Measurements from ENCODE around the gene SLC15A1. TPM values are rescaled to one million over a fixed set of nuclear protein-coding genes. Genes with fewer than 3 reads are reported as not detected.

Gene SLC15A1
- total RNA-seq, 2 donors from 2014 or later: 0.34 to 1.3 TPM

- no peak for DNase-seq (ENCODE audit: low spot score)
- WGBS: 46% methylated on average over 4 of the region's 4 CpGs
- Histone ChIP-seq H3K4me3 (no peak overlapping the region), H3K9me3 (no peaks in the 10 kb centered on the region), H3K27ac (no peak overlapping the region), H3K4me1 (replicated peaks) (no peaks in the 10 kb centered on the region), H3K27me3 (replicated peaks; ENCODE audit: insufficient read depth) (no peaks in the 10 kb centered on the region), H3K36me3 (no peaks in the 10 kb centered on the region)
- intact Hi-C loops (cut with DNase I): no loop called here
- TF ChIP-seq POLR2A (IDR thresholded peaks at IDR 0.05) (no peak), CTCF (IDR thresholded peaks at IDR 0.05) (no peak)
Observed at GRCh38 chr13:98697791-98698190, 54.7 kb downstream of the SLC15A1 start.

- Histone ChIP-seq H3K27ac (no peak overlapping the region), H3K4me3 (no peak overlapping the region), H3K4me1 (replicated peaks) (no peaks in the 10 kb centered on the region), H3K9me3 (no peaks in the 10 kb centered on the region), H3K27me3 (replicated peaks; ENCODE audit: insufficient read depth) (no peaks in the 10 kb centered on the region), H3K36me3 (no peaks in the 10 kb centered on the region)
- TF ChIP-seq CTCF (IDR thresholded peaks at IDR 0.05) (no peak), POLR2AphosphoS5 (IDR thresholded peaks at IDR 0.05) (no peak), POLR2A (IDR thresholded peaks at IDR 0.05) (no peak)
- DNase-seq (ENCODE audit: low spot score): no peak
- intact Hi-C loops (cut with DNase I): no loop called here
- 71% methylated on average over 1 of the region's 1 CpG for WGBS
Observed at GRCh38 chr13:98693756-98694155, 58.7 kb downstream of the SLC15A1 start.

GRCh38 chr13:98691360-98691759 lies 61.1 kb downstream of the SLC15A1 start:
- H3K36me3 ChIP-seq: no peaks in the 10 kb centered on the region
- H3K27ac ChIP-seq: no peak overlapping the region
- H3K4me1 ChIP-seq (replicated peaks): no peaks in the 10 kb centered on the region
- no peaks in the 10 kb centered on the region for H3K27me3 ChIP-seq (replicated peaks; ENCODE audit: insufficient read depth)
- TF ChIP-seq POLR2AphosphoS5 (IDR thresholded peaks at IDR 0.05) (no peak), CTCF (IDR thresholded peaks at IDR 0.05) (no peak), POLR2A (IDR thresholded peaks at IDR 0.05) (no peak)
- WGBS: 86% methylated on average over 4 of the region's 4 CpGs
- H3K9me3 ChIP-seq: no peaks in the 10 kb centered on the region
- intact Hi-C loops (cut with DNase I): no loop called here
- H3K4me3 ChIP-seq: no peak overlapping the region
- no peak for DNase-seq (ENCODE audit: low spot score)

- Histone ChIP-seq H3K27ac (no peak overlapping the region), H3K4me1 (replicated peaks) (no peaks in the 10 kb centered on the region), H3K9me3 (no peaks in the 10 kb centered on the region), H3K27me3 (replicated peaks; ENCODE audit: insufficient read depth) (no peaks in the 10 kb centered on the region), H3K36me3 (no peaks in the 10 kb centered on the region), H3K4me3 (no peak overlapping the region)
- no peak for DNase-seq (ENCODE audit: low spot score)
- intact Hi-C loops (cut with DNase I): no loop called here
- TF ChIP-seq CTCF (IDR thresholded peaks at IDR 0.05) (no peak), POLR2A (IDR thresholded peaks at IDR 0.05) (no peak), POLR2AphosphoS5 (IDR thresholded peaks at IDR 0.05) (no peak)
- WGBS: 83% methylated on average over 15 of the region's 15 CpGs
Observed at GRCh38 chr13:98690348-98691022, 62.0 kb downstream of the SLC15A1 start.

- no peak for DNase-seq (ENCODE audit: low spot score)
- TF ChIP-seq CTCF (IDR thresholded peaks at IDR 0.05): no peak
- no peak for TF ChIP-seq POLR2AphosphoS5 (IDR thresholded peaks at IDR 0.05)
- TF ChIP-seq POLR2A (IDR thresholded peaks at IDR 0.05): no peak
- Histone ChIP-seq H3K27ac (no peak overlapping the region), H3K27me3 (replicated peaks; ENCODE audit: insufficient read depth) (no peaks in the 10 kb centered on the region), H3K4me1 (replicated peaks) (no peaks in the 10 kb centered on the region), H3K36me3 (no peaks in the 10 kb centered on the region), H3K9me3 (no peaks in the 10 kb centered on the region), H3K4me3 (no peak overlapping the region)
- 99% methylated on average over 6 of the region's 6 CpGs for WGBS
- intact Hi-C loops (cut with DNase I): no loop called here
Observed at GRCh38 chr13:98689347-98689968, 63.0 kb downstream of the SLC15A1 start.
